ENCODE data around the gene RGS14.
"Not testable (repeated sequence)": the region's sequence is repeated elsewhere in the genome, so short reads cannot be mapped to it uniquely, and the experiment has no call there.

The RGS14 gene

DNA sequence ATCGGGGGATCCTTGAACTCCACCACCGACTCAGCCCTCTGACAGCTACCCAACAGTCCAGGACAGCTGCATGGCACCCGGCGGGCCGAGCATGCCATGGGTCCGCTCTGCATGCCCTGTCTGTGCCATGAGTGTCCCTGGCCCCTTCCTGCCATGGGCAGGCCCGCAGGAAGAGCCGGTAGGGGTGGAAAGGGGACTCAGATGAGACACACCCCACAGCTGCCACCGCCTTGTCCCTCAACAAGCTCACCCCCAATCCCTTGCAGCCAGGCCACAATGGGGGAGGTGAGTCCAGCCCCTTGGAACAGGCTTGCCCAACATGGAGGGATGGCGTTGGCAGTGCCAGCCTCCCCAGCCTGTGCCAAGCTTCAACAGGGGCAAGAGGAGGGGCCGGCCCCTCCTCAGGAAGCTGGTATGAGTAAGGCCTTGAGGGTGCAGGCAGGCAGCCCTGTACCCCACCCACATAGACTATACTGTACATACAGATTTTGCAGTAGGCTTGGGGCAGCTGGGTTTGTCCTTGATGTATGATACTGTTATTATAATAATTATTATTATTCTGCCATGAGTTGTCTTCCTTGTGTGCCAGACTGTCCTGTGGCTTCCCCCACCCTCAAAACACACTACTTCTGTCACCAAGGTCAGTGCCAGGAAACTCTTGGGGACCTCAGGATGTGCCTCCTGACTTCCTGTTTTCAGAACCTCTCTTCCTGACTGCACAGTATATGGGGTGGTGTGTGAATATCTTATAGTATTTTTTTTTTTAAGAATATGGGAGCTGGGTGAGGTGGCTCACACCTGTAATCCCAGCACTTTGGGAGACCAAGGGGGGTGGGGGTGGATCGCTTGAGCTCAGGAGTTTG lies 14.5 kb downstream of the RGS14 start:
- ATAC-seq: no peak
- peaks cover 42% of the 10 kb centered on the region for H3K4me1 Mint-ChIP-seq
- H3K27me3 Mint-ChIP-seq: no peaks in the 10 kb centered on the region
- H3K27ac Mint-ChIP-seq: peak overlapping the region; percentile 57
- H3K36me3 Mint-ChIP-seq: peaks cover 35% of the 10 kb centered on the region
- no peak overlapping the region for H3K4me3 Mint-ChIP-seq
- no peaks in the 10 kb centered on the region for H3K9me3 Mint-ChIP-seq

DNA sequence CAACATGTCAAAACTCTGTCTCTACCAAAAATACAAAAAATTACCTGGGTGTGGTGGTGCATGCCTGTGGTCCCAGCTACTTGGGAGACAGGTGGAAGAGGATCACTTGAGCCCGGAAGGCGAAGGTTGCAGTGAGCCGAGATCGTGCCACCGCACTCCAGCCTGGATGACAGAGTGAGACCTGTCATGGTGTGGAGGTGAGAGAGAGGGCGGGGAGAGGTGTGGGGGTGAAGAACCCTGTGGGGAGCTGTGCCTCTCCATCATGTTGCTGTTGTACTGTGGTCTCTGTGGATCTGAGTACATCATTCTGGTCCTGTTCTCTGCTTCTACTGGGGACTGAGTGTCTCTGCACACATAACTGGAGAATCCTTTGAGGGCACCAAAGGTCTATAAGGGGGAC lies 15.2 kb downstream of the RGS14 start:
- H3K4me3 Mint-ChIP-seq: no peak overlapping the region
- H3K4me1 Mint-ChIP-seq: peaks cover 42% of the 10 kb centered on the region
- peak overlapping the region; percentile 57 for H3K27ac Mint-ChIP-seq
- ATAC-seq: no peak
- no peaks in the 10 kb centered on the region for H3K27me3 Mint-ChIP-seq
- H3K36me3 Mint-ChIP-seq: peaks cover 32% of the 10 kb centered on the region
- no peaks in the 10 kb centered on the region for H3K9me3 Mint-ChIP-seq

DNA sequence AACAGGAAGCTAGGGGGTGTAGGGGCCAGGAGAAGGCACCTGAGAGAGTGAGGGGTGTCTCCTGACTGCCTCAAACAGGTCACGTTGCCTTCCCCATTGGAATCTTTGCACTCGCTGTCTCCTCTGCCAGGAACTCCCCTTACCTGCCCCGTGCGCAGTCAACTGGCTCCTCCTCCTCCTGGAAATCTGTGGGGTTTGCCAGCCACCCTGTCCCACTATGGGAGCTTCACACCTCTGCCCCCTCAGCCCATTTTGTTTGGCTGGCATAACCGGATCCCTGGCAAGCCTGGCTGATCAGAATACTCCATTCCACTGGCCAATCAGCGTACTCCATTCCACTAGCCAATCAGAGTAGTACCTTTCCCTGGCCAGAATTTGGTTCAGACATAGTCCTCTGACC lies 16.1 kb downstream of the RGS14 start:
- Mint-ChIP-seq H3K4me3 (no peak overlapping the region), H3K4me1 (peaks cover 34% of the 10 kb centered on the region), H3K9me3 (no peaks in the 10 kb centered on the region), H3K27ac (no peak overlapping the region), H3K36me3 (peaks cover 24% of the 10 kb centered on the region), H3K27me3 (no peaks in the 10 kb centered on the region)
- no peak for ATAC-seq

DNA sequence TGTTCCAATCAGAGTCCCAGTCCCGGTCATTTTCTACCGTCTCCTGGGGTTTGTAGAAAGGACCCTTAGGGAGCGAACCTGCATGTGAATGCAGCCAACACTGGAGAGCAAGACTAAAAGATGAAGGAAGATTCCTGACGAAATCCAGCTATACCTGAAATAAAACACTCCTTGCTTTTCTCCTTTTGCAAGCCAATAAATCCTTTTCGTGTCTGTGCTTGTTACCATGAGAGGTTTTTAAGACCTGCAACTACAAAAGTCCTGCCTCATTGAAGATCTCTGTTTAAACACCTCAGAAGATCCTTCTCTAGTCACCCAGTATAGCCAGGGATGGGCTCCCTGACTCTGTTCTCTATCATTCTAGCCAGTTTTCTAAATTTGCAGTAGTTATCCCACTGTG lies 16.5 kb downstream of the RGS14 start:
- no peak for ATAC-seq
- no peak overlapping the region for H3K27ac Mint-ChIP-seq
- no peaks in the 10 kb centered on the region for H3K27me3 Mint-ChIP-seq
- H3K36me3 Mint-ChIP-seq: peaks cover 20% of the 10 kb centered on the region
- H3K4me1 Mint-ChIP-seq: peaks cover 30% of the 10 kb centered on the region
- no peaks in the 10 kb centered on the region for H3K9me3 Mint-ChIP-seq
- no peak overlapping the region for H3K4me3 Mint-ChIP-seq

DNA sequence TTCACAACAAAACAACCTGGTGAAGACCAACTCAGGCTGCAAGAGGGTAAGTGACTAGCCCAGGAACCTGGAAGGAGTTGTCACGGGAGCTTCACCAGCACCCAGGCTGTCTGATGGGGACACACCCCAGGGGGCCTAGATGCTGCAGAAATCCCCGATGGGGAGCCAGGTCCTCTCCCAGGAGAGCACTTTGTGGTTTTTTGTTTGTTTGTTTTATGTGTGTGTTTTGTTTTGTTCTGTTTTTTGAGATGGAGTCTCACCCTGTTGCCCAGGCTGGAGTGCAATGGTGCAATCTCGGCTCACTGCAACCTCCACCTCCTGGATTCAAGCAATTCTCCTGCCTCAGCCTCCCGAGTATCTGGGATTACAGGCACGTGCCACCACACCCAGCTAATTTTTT lies 17.8 kb downstream of the RGS14 start:
- H3K27ac Mint-ChIP-seq, H3K9me3 Mint-ChIP-seq, H3K27me3 Mint-ChIP-seq, H3K4me3 Mint-ChIP-seq, ATAC-seq: not testable (repeated sequence)
- peaks cover 21% of the 10 kb centered on the region for H3K4me1 Mint-ChIP-seq
- peaks cover 17% of the 10 kb centered on the region for H3K36me3 Mint-ChIP-seq

DNA sequence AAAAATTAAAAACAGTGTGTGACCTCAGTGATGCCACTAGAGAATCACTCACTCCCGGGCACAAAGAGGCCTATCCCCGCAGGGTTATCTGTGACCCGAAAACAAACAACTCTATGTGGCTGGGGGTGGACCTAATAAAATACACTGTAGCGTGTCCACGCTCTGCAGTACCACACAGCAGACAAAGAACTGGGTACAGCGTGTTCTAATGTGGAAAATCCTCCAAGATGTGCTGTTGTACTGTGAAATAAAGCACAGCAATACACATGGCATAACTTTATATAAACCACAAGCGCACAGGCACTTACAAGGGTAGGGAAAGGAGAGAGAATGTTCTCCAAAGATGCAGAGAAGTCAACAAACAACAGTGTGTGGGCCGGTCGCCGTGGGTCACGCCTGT lies 18.4 kb downstream of the RGS14 start:
- Mint-ChIP-seq H3K36me3 (peaks cover 16% of the 10 kb centered on the region), H3K9me3 (no peaks in the 10 kb centered on the region), H3K4me3 (no peak overlapping the region), H3K4me1 (peaks cover 21% of the 10 kb centered on the region), H3K27me3 (no peaks in the 10 kb centered on the region), H3K27ac (no peak overlapping the region)
- no peak for ATAC-seq

DNA sequence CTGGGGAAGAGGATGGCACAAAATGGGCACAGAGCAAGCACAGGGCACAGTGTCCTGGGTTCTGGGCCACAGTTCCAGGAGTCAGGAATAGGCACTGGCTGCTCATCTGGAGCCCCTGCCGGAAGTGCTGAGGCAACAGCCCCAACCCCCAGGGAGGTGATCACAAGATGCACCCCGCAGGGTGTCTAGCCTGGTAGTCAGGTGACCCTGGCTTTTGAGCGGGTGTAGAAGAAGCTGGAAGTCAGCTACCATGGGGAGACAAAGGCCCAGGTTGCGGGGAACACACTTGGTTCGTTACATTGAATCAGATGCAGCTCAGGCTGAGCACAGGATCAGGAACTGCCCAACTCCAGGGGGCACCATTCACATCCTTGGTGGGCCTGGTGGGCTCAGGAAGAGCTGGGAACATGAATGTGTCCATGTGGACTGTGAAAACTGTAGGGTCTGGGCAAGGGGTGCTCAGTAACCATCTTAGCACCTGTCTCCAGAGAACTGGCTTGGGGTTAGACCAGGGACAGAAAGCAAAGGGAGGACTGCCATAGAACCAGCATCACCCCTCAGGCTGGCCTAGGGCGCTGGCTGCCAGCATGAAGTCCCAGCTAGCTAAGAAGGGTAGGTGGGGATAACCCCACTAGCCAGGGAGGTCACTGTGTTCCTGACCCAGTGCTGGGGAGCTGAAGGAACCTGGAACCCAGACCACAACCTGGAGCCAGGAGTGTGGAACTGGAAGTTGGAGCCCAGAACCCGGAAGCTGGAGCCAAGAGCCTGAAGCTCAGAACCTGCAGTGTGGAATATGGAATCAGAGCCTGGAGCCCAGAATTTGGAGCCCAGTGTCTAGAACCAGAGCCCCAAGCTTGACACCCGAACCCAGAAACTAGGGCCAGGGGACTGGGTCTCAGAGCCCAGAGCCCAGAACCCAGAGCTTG lies 20.4 kb downstream of the RGS14 start:
- H3K27ac Mint-ChIP-seq: no peak overlapping the region
- peaks cover 9% of the 10 kb centered on the region for H3K27me3 Mint-ChIP-seq
- ATAC-seq: no peak
- no peak overlapping the region for H3K4me3 Mint-ChIP-seq
- H3K4me1 Mint-ChIP-seq: peaks cover 9% of the 10 kb centered on the region
- H3K36me3 Mint-ChIP-seq: peaks cover 4% of the 10 kb centered on the region
- no peaks in the 10 kb centered on the region for H3K9me3 Mint-ChIP-seq

DNA sequence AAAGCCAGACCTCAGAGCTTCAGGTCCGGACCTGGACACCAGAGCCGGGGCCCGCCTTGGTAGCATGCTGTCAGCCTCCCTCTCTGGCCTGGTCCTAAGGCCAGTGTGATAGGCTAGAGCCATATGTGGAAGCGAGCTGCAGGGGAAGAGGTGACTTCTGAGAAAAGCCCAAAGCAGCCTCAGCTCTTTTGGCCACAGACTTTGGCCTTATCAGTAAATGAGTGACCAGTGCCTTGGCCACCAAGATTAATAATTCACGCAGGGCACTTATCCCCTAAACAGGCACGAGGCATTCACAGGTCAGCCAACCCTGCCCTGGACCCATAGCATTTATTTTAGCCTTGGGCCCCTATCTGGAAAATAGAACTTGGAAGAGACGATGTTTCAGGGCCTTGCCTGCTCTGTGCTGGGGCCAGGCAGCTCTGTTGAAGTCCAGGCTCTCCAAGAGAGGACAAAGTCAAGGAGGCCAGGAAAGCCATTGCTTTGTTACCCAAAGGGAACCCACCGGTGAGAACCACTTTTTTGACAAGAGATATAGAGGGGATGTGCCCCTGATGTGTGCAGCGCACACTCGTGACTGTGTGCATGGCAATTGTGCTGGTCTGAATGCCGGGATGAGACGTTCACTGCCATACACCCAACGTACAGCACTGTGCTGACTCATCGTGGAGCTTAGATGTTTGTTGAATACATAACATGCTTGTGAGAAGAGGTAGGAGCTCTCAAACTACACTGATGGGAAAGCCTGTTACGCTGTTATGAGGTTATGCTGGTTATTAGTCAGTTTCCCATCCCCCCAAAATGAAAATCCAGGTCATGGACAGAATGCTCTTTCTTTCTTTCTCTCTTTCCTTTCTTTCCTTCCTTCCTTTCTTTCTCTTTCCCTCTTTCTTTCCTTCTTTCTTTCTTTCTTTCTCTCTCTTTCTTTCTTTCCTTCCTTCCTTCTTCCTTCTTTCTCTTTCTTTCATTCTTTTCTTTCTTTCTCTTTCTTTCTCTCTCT lies 21.5 kb downstream of the RGS14 start:
- Mint-ChIP-seq H3K4me3 (no peak overlapping the region), H3K27me3 (peaks cover 20% of the 10 kb centered on the region), H3K4me1 (peaks cover 8% of the 10 kb centered on the region), H3K27ac (no peak overlapping the region), H3K36me3 (no peaks in the 10 kb centered on the region), H3K9me3 (no peaks in the 10 kb centered on the region)
- ATAC-seq: peak; percentile 54

DNA sequence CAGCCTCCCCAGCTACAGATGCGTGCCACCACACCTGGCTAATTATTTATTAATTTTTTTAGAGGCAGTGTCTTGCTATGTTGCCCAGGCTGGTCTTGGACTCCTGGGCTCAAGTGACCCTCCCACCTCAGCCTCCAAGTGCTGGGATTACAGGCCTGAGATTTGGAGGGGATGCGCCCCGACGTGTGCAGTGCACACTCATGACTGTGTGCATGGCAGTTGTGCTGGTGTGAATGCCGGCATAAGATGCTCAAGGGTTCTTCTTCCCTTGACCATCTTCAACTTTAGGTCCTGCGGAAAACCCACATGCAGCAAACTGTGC lies 23.0 kb downstream of the RGS14 start:
- H3K9me3 Mint-ChIP-seq: no peaks in the 10 kb centered on the region
- H3K36me3 Mint-ChIP-seq: no peaks in the 10 kb centered on the region
- H3K4me3 Mint-ChIP-seq: no peak overlapping the region
- no peak overlapping the region for H3K27ac Mint-ChIP-seq
- peaks cover 8% of the 10 kb centered on the region for H3K4me1 Mint-ChIP-seq
- peaks cover 32% of the 10 kb centered on the region for H3K27me3 Mint-ChIP-seq
- ATAC-seq: no peak

DNA sequence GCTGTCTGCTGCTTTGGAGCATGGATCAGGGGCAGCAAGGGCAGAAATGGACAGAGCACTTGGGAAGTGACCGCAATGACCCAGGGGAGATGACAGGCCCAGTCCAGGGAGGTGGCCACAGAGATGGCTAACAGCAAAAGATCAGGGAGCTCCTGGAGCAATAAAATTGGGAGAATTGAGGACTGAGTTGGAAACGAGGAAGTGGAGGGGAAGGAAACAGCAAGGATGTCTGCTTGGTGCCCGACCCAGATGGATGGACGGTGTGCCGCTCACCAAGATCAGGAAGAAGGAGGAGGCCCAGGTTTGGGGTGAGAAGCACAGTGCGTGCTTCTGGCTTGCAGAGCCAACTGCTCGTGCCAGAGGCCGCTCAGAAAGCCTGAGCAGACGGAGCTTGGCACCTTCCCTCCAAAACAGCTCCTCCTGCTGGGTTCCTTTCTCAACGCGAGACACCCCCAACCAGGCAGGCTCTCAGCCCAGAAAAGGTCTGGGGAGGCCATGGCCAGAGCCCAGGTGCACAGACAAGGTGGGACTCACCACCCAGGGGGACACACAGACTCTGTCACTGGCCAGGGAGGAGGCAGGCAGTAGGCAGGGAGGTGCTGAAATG lies 24.8 kb downstream of the RGS14 start:
- Mint-ChIP-seq H3K27ac (no peak overlapping the region), H3K9me3 (no peaks in the 10 kb centered on the region), H3K36me3 (no peaks in the 10 kb centered on the region), H3K4me3 (no peak overlapping the region), H3K4me1 (peaks cover 8% of the 10 kb centered on the region), H3K27me3 (peaks cover 38% of the 10 kb centered on the region)
- ATAC-seq: no peak

DNA sequence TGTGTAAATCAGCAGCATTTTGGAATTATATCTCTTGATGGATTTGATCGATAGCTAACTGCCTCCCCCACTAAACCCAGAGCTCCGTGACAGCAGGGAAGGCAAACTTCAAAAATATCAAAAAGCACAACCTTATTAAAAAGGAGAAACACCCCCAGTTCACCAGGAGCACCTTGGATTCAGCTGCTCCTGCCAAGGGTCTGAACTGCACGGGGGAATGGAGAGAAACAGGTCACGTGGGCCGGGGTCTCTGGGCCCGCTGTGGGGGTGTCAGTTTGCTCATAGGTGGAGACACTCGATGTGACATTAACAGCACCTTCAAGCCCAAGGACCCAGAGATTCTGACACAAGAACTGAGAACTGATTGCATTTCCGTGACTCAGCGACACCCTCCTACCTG lies 25.5 kb downstream of the RGS14 start:
- H3K36me3 Mint-ChIP-seq: no peaks in the 10 kb centered on the region
- H3K9me3 Mint-ChIP-seq: no peaks in the 10 kb centered on the region
- H3K4me1 Mint-ChIP-seq: peaks cover 12% of the 10 kb centered on the region
- H3K27ac Mint-ChIP-seq: no peak overlapping the region
- H3K27me3 Mint-ChIP-seq: peaks cover 38% of the 10 kb centered on the region
- H3K4me3 Mint-ChIP-seq: no peak overlapping the region
- no peak for ATAC-seq

DNA sequence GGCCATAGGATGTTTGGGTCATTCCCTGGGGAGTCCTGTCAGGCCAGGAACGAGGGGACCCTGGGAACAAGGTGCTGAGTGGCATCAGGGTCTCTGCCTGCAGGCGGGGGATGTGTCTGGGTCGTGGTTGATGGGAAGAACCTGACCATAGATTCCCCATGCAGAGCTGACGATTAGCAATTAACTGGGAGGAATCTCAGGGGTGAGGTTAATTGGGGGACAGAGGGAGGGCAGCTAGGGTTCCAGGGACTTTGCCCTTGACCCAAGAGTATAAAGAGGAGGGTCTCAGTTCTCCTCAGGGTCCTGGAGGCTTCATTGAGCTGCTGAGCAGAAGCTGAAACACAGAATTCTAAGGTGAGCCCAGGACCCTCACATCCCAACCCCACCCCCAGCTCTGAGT lies 26.4 kb downstream of the RGS14 start, which contains the start of gene SLC34A1:
SLC34A1 (plus strand) TSS at position 301 of the 400 bp plus-strand sequence. CDS start 1,308 bp downstream, outside the sequence.
- Mint-ChIP-seq H3K36me3 (no peaks in the 10 kb centered on the region), H3K4me3 (no peak within 1 kb of the TSS), H3K27ac (no peak within 1 kb of the TSS), H3K9me3 (no peaks in the 10 kb centered on the region), H3K27me3 (peaks cover 38% of the 10 kb centered on the region), H3K4me1 (peaks cover 21% of the 10 kb centered on the region)
- ATAC-seq: no peak

DNA sequence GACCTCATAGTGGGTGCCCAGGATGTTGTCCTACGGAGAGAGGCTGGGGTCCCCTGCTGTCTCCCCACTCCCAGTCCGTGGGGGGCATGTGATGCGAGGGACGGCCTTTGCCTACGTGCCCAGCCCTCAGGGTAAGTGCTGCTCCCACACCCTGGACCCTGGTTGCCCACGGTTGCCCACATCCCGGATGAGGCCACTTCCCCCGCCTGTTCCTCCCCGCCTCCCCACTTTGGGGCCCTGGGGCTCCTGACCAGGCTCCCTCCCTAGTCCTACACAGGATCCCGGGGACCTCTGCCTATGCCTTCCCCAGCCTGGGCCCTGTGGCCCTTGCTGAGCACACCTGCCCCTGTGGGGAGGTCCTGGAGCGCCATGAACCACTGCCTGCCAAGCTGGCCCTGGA lies 28.0 kb downstream of the RGS14 start:
- no peaks in the 10 kb centered on the region for H3K36me3 Mint-ChIP-seq
- no peak for ATAC-seq
- peaks cover 38% of the 10 kb centered on the region for H3K27me3 Mint-ChIP-seq
- H3K4me1 Mint-ChIP-seq: peaks cover 37% of the 10 kb centered on the region
- H3K27ac Mint-ChIP-seq: no peak overlapping the region
- H3K4me3 Mint-ChIP-seq: no peak overlapping the region
- H3K9me3 Mint-ChIP-seq: no peaks in the 10 kb centered on the region

DNA sequence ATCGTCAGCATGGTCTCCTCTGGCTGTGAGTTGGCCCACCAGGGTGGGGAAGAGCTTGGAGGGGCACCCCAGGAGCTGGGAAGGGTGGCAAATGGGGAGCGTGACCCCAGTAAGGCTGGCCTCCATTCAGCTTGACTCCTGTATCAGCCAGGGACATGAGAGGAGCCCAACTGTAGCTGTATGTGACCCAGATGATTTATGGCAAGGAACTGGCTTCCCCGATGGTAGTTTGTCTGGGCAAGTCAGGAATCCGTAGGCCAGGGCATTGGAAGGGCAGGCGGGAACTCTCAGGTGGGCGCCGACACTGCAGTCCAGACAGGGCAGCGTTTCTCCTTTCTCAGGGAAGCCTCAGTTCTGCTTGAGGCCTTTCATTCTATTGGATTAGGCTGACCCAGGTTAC lies 28.8 kb downstream of the RGS14 start:
- no peaks in the 10 kb centered on the region for H3K36me3 Mint-ChIP-seq
- no peak overlapping the region for H3K4me3 Mint-ChIP-seq

More for the DNA sequence above, 28.8 kb downstream of the RGS14 start:
- Mint-ChIP-seq H3K4me1 (peaks cover 45% of the 10 kb centered on the region), H3K9me3 (no peaks in the 10 kb centered on the region), H3K27ac (no peak overlapping the region), H3K27me3 (peaks cover 38% of the 10 kb centered on the region)
- ATAC-seq: no peak

Measured in stimulated activated memory B cell treated with anti-CD40 and anti-IgM and Interleukin-4, amounts not matched to agents 10 μg/mL and 1 μg/mL and 100 μg/mL, for 72 hours (primary cell).